Common myeloid progenitor, CD34-positive (primary cell): ENCODE data around the gene PRR22.
A peak's percentile ranks its signal among the peaks of the same experiment; 100 is the strongest.

Experiments used
- CTCF ChIA-PET: fragments of 350-600 bp; sonication (Branson Sonifier 250); formaldehyde crosslinking; loops from one replicate; lab custom pipeline; 2021; ENCODE audit warnings: antibody characterized with exemption; lab: Charles Lee
- POLR2A ChIA-PET: fragments of 350-600 bp; sonication (Branson Sonifier 250); formaldehyde crosslinking; loops from one replicate; lab custom pipeline; 2021; ENCODE audit warnings: antibody characterized with exemption; lab: Charles Lee
- DNase-seq, 3 donors: peaks; one replicate each; pipeline versions ENCODE4 v3.0.0 to v3.0.0-alpha.2; 2013
- H3K27ac ChIP-seq, 2 experiments: 1 replicate in 1 of 2; 2 replicates in 1 of 2; pipeline ENCODE4 v1.7.0; 2013; ENCODE audit warnings: inconsistent platforms in 2 of 2, low read length in 2 of 2, mild to moderate bottlenecking in 2 of 2, low read depth in 1 of 2, moderate library complexity in 1 of 2; ENCODE audit not compliant: severe bottlenecking in 2 of 2, insufficient read depth in 1 of 2, poor library complexity in 1 of 2
- H3K27me3 ChIP-seq, 5 experiments: replicated peaks in 2 of 5; 1 replicate in 3 of 5; 2 replicates in 2 of 5; pipeline versions ENCODE4 v1.6.1 to v1.7.0; 2013; ENCODE audit warnings: low read length in 4 of 5, mild to moderate bottlenecking in 2 of 5, moderate library complexity in 2 of 5, inconsistent platforms in 1 of 5; ENCODE audit not compliant: insufficient read depth in 5 of 5, control insufficient read depth in 4 of 5
- H3K36me3 ChIP-seq, 4 experiments: 1 replicate in 2 of 4; 2 replicates in 2 of 4; pipeline versions ENCODE4 v1.6.1 to v1.7.0; 2013; ENCODE audit warnings: low read length in 3 of 4, control low read depth in 1 of 4, mild to moderate bottlenecking in 1 of 4; ENCODE audit not compliant: control insufficient read depth in 4 of 4, insufficient read depth in 4 of 4
- H3K4me1 ChIP-seq, 4 experiments: 1 replicate in 3 of 4; 2 replicates in 1 of 4; pipeline versions ENCODE4 v1.6.1 to v1.7.1; 2013; ENCODE audit warnings: low read length in 3 of 4, mild to moderate bottlenecking in 3 of 4, control low read depth in 1 of 4, inconsistent platforms in 1 of 4, moderate library complexity in 1 of 4; ENCODE audit not compliant: control insufficient read depth in 4 of 4, insufficient read depth in 4 of 4; ENCODE audit errors: control extremely low read depth in 1 of 4
- H3K4me3 ChIP-seq, 7 experiments: 1 replicate in 4 of 7; 2 replicates in 3 of 7; pipeline versions ENCODE4 v1.5.1 to v1.7.0; 2013; ENCODE audit warnings: mild to moderate bottlenecking in 7 of 7, low read length in 6 of 7, moderate library complexity in 6 of 7, inconsistent platforms in 2 of 7, low read depth in 2 of 7, control low read depth in 1 of 7; ENCODE audit not compliant: insufficient read depth in 4 of 7, control insufficient read depth in 1 of 7; ENCODE audit errors: extremely low read depth in 1 of 7
- H3K9me3 ChIP-seq, 5 experiments: 1 replicate in 4 of 5; 2 replicates in 1 of 5; pipeline versions ENCODE4 v1.6.1 to v1.7.1; 2013; ENCODE audit warnings: low read length in 4 of 5, mild to moderate bottlenecking in 2 of 5, inconsistent platforms in 1 of 5, low read depth in 1 of 5, moderate library complexity in 1 of 5; ENCODE audit not compliant: control insufficient read depth in 4 of 5, insufficient read depth in 2 of 5; ENCODE audit errors: control extremely low read depth in 1 of 5
- WGBS: methylation state at CpG from one replicate; pipeline ENCODE4 v1.1.5; 2013; ENCODE audit not compliant: insufficient coverage; 5-methylcytosine and 5-hydroxymethylcytosine counted together

Gene PRR22

DNA sequence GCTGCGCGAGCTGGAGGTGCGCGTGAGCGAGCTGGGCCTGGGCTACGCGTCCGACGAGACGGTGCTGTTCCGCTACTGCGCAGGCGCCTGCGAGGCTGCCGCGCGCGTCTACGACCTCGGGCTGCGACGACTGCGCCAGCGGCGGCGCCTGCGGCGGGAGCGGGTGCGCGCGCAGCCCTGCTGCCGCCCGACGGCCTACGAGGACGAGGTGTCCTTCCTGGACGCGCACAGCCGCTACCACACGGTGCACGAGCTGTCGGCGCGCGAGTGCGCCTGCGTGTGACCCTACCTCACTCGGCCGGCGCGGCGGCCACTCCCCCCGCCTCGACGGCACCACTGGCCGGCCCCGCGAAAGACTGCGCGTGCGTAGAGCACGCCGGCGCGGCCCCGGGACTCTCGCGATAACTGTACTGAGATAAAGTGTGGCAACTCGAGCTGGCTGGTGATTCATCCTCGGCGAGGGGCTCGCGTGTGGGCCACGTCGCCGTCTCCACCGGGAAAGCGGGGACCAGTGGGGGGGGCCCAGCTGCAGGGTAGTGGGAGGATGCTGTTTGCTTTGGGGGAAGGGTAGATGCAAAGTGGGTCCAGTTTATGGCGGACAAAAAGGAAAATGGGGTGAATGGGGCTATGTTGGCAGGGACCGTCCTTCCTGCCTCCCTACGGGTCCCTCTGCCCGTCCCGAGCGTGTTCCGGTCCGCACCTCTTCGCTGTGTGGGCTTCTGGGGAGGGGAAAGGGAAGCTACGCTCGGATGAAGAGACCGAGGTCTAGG lies 43.5 kb upstream of the PRR22 start:
- POLR2A ChIA-PET: interaction anchor here (0.7 to 2.6 kb wide), 9 partner anchors 10 to 76 kb away, joined by 3 to 13 read pairs (median 5); partner anchors contain the start of genes DUS3L, FUT6, NDUFA11 and NRTN
- Histone ChIP-seq H3K4me3 (peak overlapping the region; percentile 46 to 93 (median 74)), H3K36me3 (no peaks in the 10 kb centered on the region), H3K27me3 (no peaks in the 10 kb centered on the region), H3K27ac (peak overlapping the region; percentile 33 to 85), H3K4me1 (peaks cover 0 to 31% (median 29%) of the 10 kb centered on the region in 4 experiments), H3K9me3 (no peaks in the 10 kb centered on the region)
- peak; percentile 93 to 96 (median 96) for DNase-seq
- CTCF ChIA-PET: interaction anchor here (0.6 to 5.3 kb wide), 9 partner anchors 12 to 198 kb away, joined by 3 to 30 read pairs (median 4); partner anchors contain the start of genes FUT6 and NRTN
- under 1% methylated on average over 78 of the region's 91 CpGs for WGBS

DNA sequence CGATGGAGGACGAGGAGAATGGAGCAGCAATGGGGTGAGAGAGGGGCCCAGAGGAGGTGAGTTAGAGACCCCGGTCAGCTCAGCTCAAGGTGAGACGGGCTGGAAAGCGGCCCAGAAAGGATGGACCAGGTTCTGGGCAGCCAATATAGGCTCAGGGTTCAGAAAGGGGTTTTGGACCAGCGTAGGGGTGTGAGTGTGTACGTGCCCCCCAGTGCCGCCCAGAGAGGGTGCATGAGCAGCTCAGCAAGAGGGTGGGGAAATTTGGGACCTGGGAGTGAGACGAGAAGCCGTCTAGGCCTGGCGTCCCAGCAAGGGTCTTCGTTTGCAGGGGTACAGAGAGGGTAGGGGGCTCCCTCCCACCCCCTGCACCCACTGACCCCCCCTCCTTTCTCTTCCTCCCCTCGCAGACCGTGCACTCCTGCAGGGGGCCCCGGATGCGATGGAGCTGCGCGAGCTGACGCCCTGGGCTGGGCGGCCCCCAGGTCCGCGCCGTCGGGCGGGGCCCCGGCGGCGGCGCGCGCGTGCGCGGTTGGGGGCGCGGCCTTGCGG lies 42.9 kb upstream of the PRR22 start:
- peak overlapping the region in 6 of 7 experiments; percentile 46 to 93 (median 75) for H3K4me3 ChIP-seq
- H3K27me3 ChIP-seq: no peaks in the 10 kb centered on the region
- no peaks in the 10 kb centered on the region for H3K9me3 ChIP-seq
- ChIA-PET CTCF (interaction anchor here (0.6 to 5.3 kb wide), 7 partner anchors 12 to 199 kb away, joined by 3 to 30 read pairs (median 4); partner anchors contain the start of genes CATSPERD, FUT6 and NRTN), POLR2A (interaction anchor here (1.2 to 2.6 kb wide), 7 partner anchors 11 to 77 kb away, joined by 4 to 13 read pairs (median 5); partner anchors contain the start of genes DUS3L, FUT6, NDUFA11 and NRTN)
- H3K36me3 ChIP-seq: no peaks in the 10 kb centered on the region
- WGBS: 20% methylated on average over 25 of the region's 37 CpGs
- peak overlapping the region in 1 of 2 experiments; percentile 85 for H3K27ac ChIP-seq
- no peak for DNase-seq
- H3K4me1 ChIP-seq: peaks cover 0 to 31% (median 29%) of the 10 kb centered on the region in 4 experiments

DNA sequence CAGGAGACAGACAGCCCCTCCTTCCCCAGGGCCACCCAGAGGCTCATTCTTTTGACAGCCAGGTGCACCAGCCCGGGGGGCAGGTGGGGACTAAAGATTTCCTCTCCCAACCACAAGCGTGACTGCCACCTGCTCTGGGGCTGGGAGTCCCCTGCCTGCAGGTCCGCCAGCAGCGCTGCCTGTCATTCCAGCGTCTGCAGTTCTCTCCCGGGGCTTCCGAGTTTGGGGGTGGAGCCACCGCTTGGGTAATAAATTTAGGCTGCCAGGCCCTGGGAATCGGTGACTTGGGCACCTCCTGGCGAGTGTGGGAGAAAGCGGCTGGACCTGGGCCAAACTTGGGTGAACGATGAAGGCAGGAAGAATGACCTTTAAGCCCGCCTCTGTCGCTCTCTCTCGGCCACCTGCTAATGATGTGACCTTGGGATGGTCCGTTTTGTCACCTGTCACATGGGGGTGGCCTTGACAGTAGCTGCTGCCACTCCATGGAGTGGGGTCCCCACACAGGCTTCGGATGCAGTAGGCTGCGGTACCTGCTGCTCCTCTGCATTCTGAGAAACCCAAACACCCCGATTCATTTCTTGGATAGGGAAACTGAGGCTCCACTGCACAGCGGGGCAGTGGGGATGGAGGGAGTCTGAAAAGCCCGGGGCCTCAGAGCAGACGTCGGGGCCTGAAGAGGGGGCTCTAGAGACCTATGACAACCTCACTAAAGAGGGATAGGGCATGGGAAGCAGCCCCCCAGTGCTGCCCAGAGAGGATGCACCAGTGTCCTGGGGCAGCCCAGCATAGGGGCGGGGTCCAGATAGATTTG lies 42.2 kb upstream of the PRR22 start:
- CTCF ChIA-PET: interaction anchor here (0.7 to 5.3 kb wide), 4 partner anchors 20 to 106 kb away, joined by 3 to 30 read pairs (median 4); partner anchors contain the start of genes CATSPERD and NRTN

DNA sequence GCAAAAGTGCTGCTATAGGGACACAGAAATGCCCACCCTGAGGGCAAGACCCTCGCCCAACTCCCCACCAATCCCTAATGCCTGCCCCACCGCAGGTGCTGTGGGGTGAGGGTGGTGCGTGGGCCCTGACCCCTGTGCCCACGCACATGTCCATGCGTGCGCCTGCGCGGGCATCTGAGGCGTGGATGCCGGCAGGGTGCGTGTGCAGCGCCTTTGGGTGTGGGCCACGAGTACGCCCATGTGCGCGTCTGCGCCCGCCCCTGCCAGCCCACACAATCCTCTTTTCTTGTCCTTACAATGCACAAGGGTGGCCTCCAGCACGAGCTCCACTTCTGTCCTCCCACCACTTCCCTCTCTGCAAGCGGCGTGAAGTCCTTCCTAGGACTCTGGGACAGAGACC lies 40.6 kb upstream of the PRR22 start:
- Histone ChIP-seq H3K27me3 (no peaks in the 10 kb centered on the region), H3K9me3 (no peaks in the 10 kb centered on the region), H3K27ac (no peak overlapping the region), H3K36me3 (no peaks in the 10 kb centered on the region), H3K4me3 (no peak overlapping the region), H3K4me1 (peaks cover 0 to 31% (median 29%) of the 10 kb centered on the region in 4 experiments)
- peak in 1 of 3 donors; percentile 17 for DNase-seq
- WGBS: 95% methylated on average over 21 of the region's 21 CpGs
- POLR2A ChIA-PET: interaction anchor here (0.7 kb wide), 1 partner anchor 64 kb away, joined by 3 read pairs; no protein-coding TSS in a partner anchor
- CTCF ChIA-PET: interaction anchor here (1.0 to 5.3 kb wide), 3 partner anchors 11 to 21 kb away, joined by 3 to 30 read pairs (median 5); partner anchors contain the start of gene NRTN

More for the DNA sequence above, 42.2 kb upstream of the PRR22 start:
- Histone ChIP-seq H3K36me3 (no peaks in the 10 kb centered on the region), H3K27ac (peak overlapping the region in 1 of 2 experiments; percentile 85), H3K27me3 (no peaks in the 10 kb centered on the region), H3K9me3 (no peaks in the 10 kb centered on the region), H3K4me1 (peaks cover 0 to 31% (median 29%) of the 10 kb centered on the region in 4 experiments), H3K4me3 (peak overlapping the region in 5 of 7 experiments; percentile 61 to 93 (median 76))
- WGBS: 11% methylated on average over 22 of the region's 24 CpGs
- peak; percentile 86 to 93 (median 91) for DNase-seq
- POLR2A ChIA-PET: interaction anchor here (2.5 kb wide), 1 partner anchor 78 kb away, joined by 10 read pairs; the partner anchor contains the start of gene VMAC

DNA sequence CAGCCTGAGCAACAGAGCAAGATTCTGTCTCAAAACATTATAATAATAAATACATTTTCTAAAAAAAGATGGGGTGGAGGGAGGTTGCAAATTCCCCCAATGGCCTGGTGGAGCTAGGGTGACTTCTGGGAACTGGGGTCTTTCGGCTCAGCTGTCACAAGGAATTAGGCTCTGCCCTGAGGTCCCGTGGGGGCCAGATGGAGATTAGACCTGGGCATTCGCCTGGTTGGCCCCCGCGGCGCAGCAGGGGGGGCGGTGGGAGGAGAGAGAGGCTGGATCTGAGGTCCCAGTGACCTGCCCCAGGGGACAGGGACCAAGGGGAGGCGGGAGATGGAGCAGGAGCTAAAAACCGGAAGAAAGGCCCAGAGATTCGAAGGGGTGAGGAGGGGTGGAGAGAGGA lies 40.2 kb upstream of the PRR22 start:
- peaks cover 0 to 30% (median 29%) of the 10 kb centered on the region in 4 experiments for H3K4me1 ChIP-seq
- H3K36me3 ChIP-seq: no peaks in the 10 kb centered on the region
- H3K9me3 ChIP-seq: no peaks in the 10 kb centered on the region
- ChIA-PET CTCF (interaction anchor here (1.0 to 5.3 kb wide), 3 partner anchors 11 to 21 kb away, joined by 3 to 30 read pairs (median 5); partner anchors contain the start of gene NRTN), POLR2A (interaction anchor here (0.7 kb wide), 1 partner anchor 65 kb away, joined by 3 read pairs; no protein-coding TSS in a partner anchor)
- DNase-seq: no peak
- WGBS: 100% methylated on average over 4 of the region's 10 CpGs
- no peak overlapping the region for H3K4me3 ChIP-seq
- no peak overlapping the region for H3K27ac ChIP-seq
- no peaks in the 10 kb centered on the region for H3K27me3 ChIP-seq

DNA sequence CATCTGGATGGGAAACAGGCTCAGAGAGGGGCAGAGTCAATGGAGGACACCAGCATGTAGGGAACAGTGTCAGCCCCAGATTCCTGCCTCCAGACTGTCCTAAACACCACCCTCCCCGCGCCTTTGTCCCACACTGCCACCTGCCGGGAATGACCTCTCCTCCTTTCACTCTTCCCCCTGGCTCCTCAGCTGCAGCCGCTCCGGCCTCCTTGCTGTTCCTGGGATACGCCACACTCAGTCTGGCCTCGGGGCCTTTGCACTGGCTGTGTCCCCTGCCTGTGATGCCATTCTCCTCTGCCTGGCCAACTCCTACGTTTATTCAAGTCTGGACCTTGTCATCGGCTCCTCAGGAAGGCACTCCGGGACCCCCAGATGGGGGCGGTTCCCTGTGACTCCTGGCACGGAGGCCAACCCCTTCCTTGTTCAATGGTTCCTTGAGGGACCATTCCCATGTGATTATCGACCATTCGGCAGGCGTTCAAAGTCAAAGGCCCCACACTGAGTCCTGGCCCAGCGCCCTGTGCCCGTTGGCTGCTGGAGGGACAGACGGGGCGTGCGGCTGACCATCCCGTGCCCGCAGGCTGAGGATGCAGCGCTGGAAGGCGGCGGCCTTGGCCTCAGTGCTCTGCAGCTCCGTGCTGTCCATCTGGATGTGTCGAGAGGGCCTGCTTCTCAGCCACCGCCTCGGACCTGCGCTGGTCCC lies 39.2 kb upstream of the PRR22 start:
- WGBS: 93% methylated on average over 28 of the region's 30 CpGs
- DNase-seq: no peak
- H3K27ac ChIP-seq: no peak overlapping the region
- CTCF ChIA-PET: interaction anchor here (1.2 to 5.3 kb wide), 3 partner anchors 17 to 20 kb away, joined by 4 to 30 read pairs (median 6); partner anchors contain the start of gene NRTN
- H3K4me3 ChIP-seq: no peak overlapping the region
- no peaks in the 10 kb centered on the region for H3K36me3 ChIP-seq
- H3K27me3 ChIP-seq: no peaks in the 10 kb centered on the region
- POLR2A ChIA-PET: interaction anchor here (0.6 kb wide), 1 partner anchor 95 kb away, joined by 3 read pairs; no protein-coding TSS in a partner anchor
- no peaks in the 10 kb centered on the region for H3K9me3 ChIP-seq
- peaks cover 0 to 20% (median 19%) of the 10 kb centered on the region in 4 experiments for H3K4me1 ChIP-seq
